Subcutaneous abdominal adipose tissue (tissue), 5 donors: Measurements from ENCODE around the gene PIK3CD.

Experiments
- H3K27ac ChIP-seq: one replicate; pipeline ENCODE4 v1.7.0; 2013; ENCODE audit warnings: low read depth, mild to moderate bottlenecking, inconsistent platforms, low read length, moderate library complexity
- H3K27me3 ChIP-seq, 5 donors: one replicate each; pipeline ENCODE4 v1.7.0; 2013; ENCODE audit warnings: low read length in 5 of 5, inconsistent platforms in 1 of 5; ENCODE audit not compliant: control insufficient read depth in 5 of 5, insufficient read depth in 4 of 5
- H3K36me3 ChIP-seq, 5 donors: one replicate each; pipeline ENCODE4 v1.7.0; 2013; ENCODE audit warnings: low read length in 5 of 5; ENCODE audit not compliant: control insufficient read depth in 5 of 5, insufficient read depth in 5 of 5
- H3K4me1 ChIP-seq, 5 donors: one replicate each; pipeline ENCODE4 v1.7.0; 2013; ENCODE audit warnings: low read length in 5 of 5, mild to moderate bottlenecking in 3 of 5, moderate library complexity in 1 of 5; ENCODE audit not compliant: control insufficient read depth in 5 of 5, insufficient read depth in 5 of 5
- H3K4me3 ChIP-seq, 5 donors: one replicate each; pipeline ENCODE4 v1.7.0; 2013; ENCODE audit warnings: low read length in 5 of 5, low read depth in 1 of 5
- H3K9ac ChIP-seq, 5 donors: one replicate each; pipeline ENCODE4 v1.7.0; 2013; ENCODE audit warnings: low read length in 5 of 5, mild to moderate bottlenecking in 4 of 5, moderate library complexity in 3 of 5
- H3K9me3 ChIP-seq, 5 donors: one replicate each; pipeline ENCODE4 v1.7.0; 2013; ENCODE audit warnings: low read length in 5 of 5; ENCODE audit not compliant: control insufficient read depth in 5 of 5
- donor health status: healthy.
- donor health status: healthy.
- donor health status: healthy.
- donor health status: healthy.
- donor health status: healthy.

PIK3CD gene

GRCh38 chr1:9730096-9730901, 78.8 kb downstream of the PIK3CD start:
- H3K27ac ChIP-seq = no peak overlapping the region

GRCh38 chr1:9731051-9731537, 79.6 kb downstream of the PIK3CD start:
- peaks cover 0 to 8% (median 0%) of the 10 kb centered on the region in 5 donors for H3K4me1 ChIP-seq
- no peak overlapping the region for H3K4me3 ChIP-seq
- no peak overlapping the region for H3K27ac ChIP-seq
- H3K9me3 ChIP-seq = no peaks in the 10 kb centered on the region
- no peaks in the 10 kb centered on the region for H3K27me3 ChIP-seq
- peaks cover 0 to 90% (median 86%) of the 10 kb centered on the region in 5 donors for H3K36me3 ChIP-seq
- H3K9ac ChIP-seq = no peak overlapping the region

More at GRCh38 chr1:9730096-9730901, 78.8 kb downstream of the PIK3CD start:
- no peaks in the 10 kb centered on the region for H3K27me3 ChIP-seq
- no peak overlapping the region for H3K4me3 ChIP-seq
- peaks cover 0 to 82% (median 78%) of the 10 kb centered on the region in 5 donors for H3K36me3 ChIP-seq
- no peaks in the 10 kb centered on the region for H3K9me3 ChIP-seq
- H3K9ac ChIP-seq = no peak overlapping the region
- H3K4me1 ChIP-seq = peaks cover 0 to 8% (median 0%) of the 10 kb centered on the region in 5 donors

GRCh38 chr1:9731561-9731960, 80.0 kb downstream of the PIK3CD start:
- no peaks in the 10 kb centered on the region for H3K9me3 ChIP-seq
- H3K4me3 ChIP-seq = no peak overlapping the region
- H3K27ac ChIP-seq = no peak overlapping the region
- no peak overlapping the region for H3K9ac ChIP-seq
- peaks cover 0 to 92% (median 88%) of the 10 kb centered on the region in 5 donors for H3K36me3 ChIP-seq
- H3K27me3 ChIP-seq = no peaks in the 10 kb centered on the region
- H3K4me1 ChIP-seq = peaks cover 0 to 8% (median 2%) of the 10 kb centered on the region in 5 donors

- no peaks in the 10 kb centered on the region for H3K9me3 ChIP-seq
- H3K4me1 ChIP-seq = peaks cover 0 to 8% (median 2%) of the 10 kb centered on the region in 5 donors
- no peak overlapping the region for H3K4me3 ChIP-seq
- no peak overlapping the region for H3K9ac ChIP-seq
- no peaks in the 10 kb centered on the region for H3K27me3 ChIP-seq
- H3K27ac ChIP-seq = no peak overlapping the region
- H3K36me3 ChIP-seq = peaks cover 0 to 90% (median 86%) of the 10 kb centered on the region in 5 donors
Observed at GRCh38 chr1:9732123-9732971, 80.8 kb downstream of the PIK3CD start.

- no peak overlapping the region for H3K27ac ChIP-seq
- peaks cover 0 to 8% (median 2%) of the 10 kb centered on the region in 5 donors for H3K4me1 ChIP-seq
- peaks cover 0 to 92% (median 87%) of the 10 kb centered on the region in 5 donors for H3K36me3 ChIP-seq
- H3K9ac ChIP-seq = no peak overlapping the region
- H3K4me3 ChIP-seq = no peak overlapping the region
- H3K9me3 ChIP-seq = no peaks in the 10 kb centered on the region
- H3K27me3 ChIP-seq = no peaks in the 10 kb centered on the region
Observed at GRCh38 chr1:9733160-9733789, 81.7 kb downstream of the PIK3CD start.

- Histone ChIP-seq H3K4me3 (no peak overlapping the region), H3K27ac (no peak overlapping the region), H3K9ac (no peak overlapping the region), H3K4me1 (peaks cover 0 to 3% (median 2%) of the 10 kb centered on the region in 5 donors), H3K36me3 (peaks cover 0 to 89% (median 72%) of the 10 kb centered on the region in 5 donors), H3K9me3 (no peaks in the 10 kb centered on the region), H3K27me3 (no peaks in the 10 kb centered on the region)
Observed at GRCh38 chr1:9735800-9736199, 84.3 kb downstream of the PIK3CD start.

GRCh38 chr1:9736241-9736640, 84.7 kb downstream of the PIK3CD start:
- Histone ChIP-seq H3K27ac (no peak overlapping the region), H3K4me3 (no peak overlapping the region), H3K27me3 (no peaks in the 10 kb centered on the region), H3K4me1 (peaks cover 0 to 2% (median 0%) of the 10 kb centered on the region in 5 donors), H3K9ac (no peak overlapping the region), H3K36me3 (peaks cover 0 to 89% (median 72%) of the 10 kb centered on the region in 5 donors), H3K9me3 (no peaks in the 10 kb centered on the region)

- peaks cover 0 to 89% (median 68%) of the 10 kb centered on the region in 5 donors for H3K36me3 ChIP-seq
- H3K4me3 ChIP-seq = no peak overlapping the region
- H3K27me3 ChIP-seq = no peaks in the 10 kb centered on the region
- no peak overlapping the region for H3K9ac ChIP-seq
- H3K9me3 ChIP-seq = no peaks in the 10 kb centered on the region
- H3K27ac ChIP-seq = no peak overlapping the region
- peaks cover 0 to 2% (median 0%) of the 10 kb centered on the region in 5 donors for H3K4me1 ChIP-seq
Observed at GRCh38 chr1:9737057-9737456, 85.5 kb downstream of the PIK3CD start.

- H3K9me3 ChIP-seq = no peaks in the 10 kb centered on the region
- H3K9ac ChIP-seq = no peak overlapping the region
- no peak overlapping the region for H3K27ac ChIP-seq
- H3K4me3 ChIP-seq = no peak overlapping the region
- no peaks in the 10 kb centered on the region for H3K27me3 ChIP-seq
- peaks cover 0 to 86% (median 65%) of the 10 kb centered on the region in 5 donors for H3K36me3 ChIP-seq
- H3K4me1 ChIP-seq = peaks cover 0 to 2% (median 0%) of the 10 kb centered on the region in 5 donors
Observed at GRCh38 chr1:9737671-9738070, 86.1 kb downstream of the PIK3CD start.
